Measurements from ENCODE around the gene ATXN7L3B. TPM values are rescaled to one million over a fixed set of nuclear protein-coding genes. Genes with fewer than 3 reads are reported as not detected.

ATXN7L3B gene
- total and polyA plus RNA-seq, 2 of the 4 experiments (the other 2 are of a cell fraction) = 12.9 to 21.7 TPM

GRCh38 chr12:74514098-74514872, 23.4 kb upstream of the ATXN7L3B start:
- H3K27ac ChIP-seq (ENCODE audit: insufficient read depth, low read length) = no peak overlapping the region
- H3K4me2 ChIP-seq (ENCODE audit: low read depth, low read length) = no peak overlapping the region
- H4K91ac ChIP-seq (ENCODE audit: insufficient read depth, low read depth, low read length) = no peak overlapping the region
- H4K5ac ChIP-seq (ENCODE audit: low read depth, low read length) = no peak overlapping the region
- H3K27me3 ChIP-seq (ENCODE audit: control insufficient read depth, insufficient read depth, low read length) = no peaks in the 10 kb centered on the region
- ATAC-seq (ENCODE audit: low read depth) (no peak), DNase-seq (no peak)
- in situ Hi-C loops (cut with MboI; ENCODE audit: low sequenced_read_pairs) = no loop called here
- no peak overlapping the region for H2AK5ac ChIP-seq (ENCODE audit: low read depth, low read length)
- BruUV-seq (replicated peaks) = no TSS peak
- ChIA-PET CTCF (no interaction called here), POLR2A (ENCODE audit: unreplicated experiment) (no interaction called here)
- H2BK15ac ChIP-seq (ENCODE audit: low read depth, low read length) = no peak overlapping the region
- no peak overlapping the region for H2BK120ac ChIP-seq (ENCODE audit: low read depth, low read length)
- no peak overlapping the region for H2AK9ac ChIP-seq (replicated peaks; ENCODE audit: low read depth, low read length, poor library complexity)
- H3K36me3 ChIP-seq (ENCODE audit: control insufficient read depth, insufficient read depth, low read length) = no peaks in the 10 kb centered on the region
- no peak overlapping the region for H3K9ac ChIP-seq (ENCODE audit: low read depth, low read length)
- H2AFZ ChIP-seq (replicated peaks; ENCODE audit: low read length, poor library complexity) = no peak overlapping the region
- H3K18ac ChIP-seq (ENCODE audit: low read depth, low read length) = no peak overlapping the region
- intact Hi-C loops (cut with micrococcal nuclease) = no loop called here
- H3K14ac ChIP-seq (replicated peaks; ENCODE audit: low read depth, low read length) = no peak overlapping the region
- dilution Hi-C loops (cut with HindIII; ENCODE audit: low sequenced_read_pairs, unreplicated experiment) = no loop called here
- H4K8ac ChIP-seq (ENCODE audit: low read depth in 2 of 2, low read length in 2 of 2) = no peak overlapping the region
- no peak overlapping the region for H3K56ac ChIP-seq (ENCODE audit: extremely low read depth, insufficient read depth, low read length)
- H2BK5ac ChIP-seq (ENCODE audit: low read depth, low read length, poor library complexity, severe bottlenecking) = no peak overlapping the region
- H2BK20ac ChIP-seq (ENCODE audit: low read depth, low read length) = no peak overlapping the region
- H3K9me1 ChIP-seq (ENCODE audit: insufficient read depth, low read length) = no peaks in the 10 kb centered on the region
- 86% methylated on average over 4 of the region's 15 CpGs; no CpG with 5 or more reads in 1 of the 2 experiments for WGBS, 2 experiments (ENCODE audit: extremely low coverage in 2 of 2, insufficient read length in 1 of 2)
- TF ChIP-seq SMC3 (IDR thresholded peaks at IDR 0.05; ENCODE audit: low read depth, low read length) = no peak
- TF ChIP-seq FOS (IDR thresholded peaks at IDR 0.05; ENCODE audit: low read depth, low read length) = no peak
- no peak for TF ChIP-seq CEBPB (IDR thresholded peaks at IDR 0.05; ENCODE audit: low read depth, low read length)
- TF ChIP-seq RAD21 (IDR thresholded peaks at IDR 0.05; ENCODE audit: low read length) = no peak
- TF ChIP-seq NFE2L2 (IDR thresholded peaks at IDR 0.05; ENCODE audit: low read depth, low read length) = no peak
- TF ChIP-seq POLR2A (IDR thresholded peaks at IDR 0.05; ENCODE audit: low read depth, low read length) = no peak
- no peak overlapping the region for H3K23ac ChIP-seq (ENCODE audit: low read depth, low read length)
- H3K4me1 ChIP-seq (ENCODE audit: control insufficient read depth, insufficient read depth, low read length) = no peaks in the 10 kb centered on the region
- H4K20me1 ChIP-seq (ENCODE audit: insufficient read depth, low read length) = no peaks in the 10 kb centered on the region
- H3K79me1 ChIP-seq (ENCODE audit: low read depth in 1 of 2, low read length in 2 of 2) = no peaks in the 10 kb centered on the region
- H3K9me3 ChIP-seq (ENCODE audit: control insufficient read depth, insufficient read depth, low read length) = no peaks in the 10 kb centered on the region
- no peak overlapping the region for H3K4ac ChIP-seq (ENCODE audit: low read depth, low read length)
- no peak overlapping the region for H3K4me3 ChIP-seq (ENCODE audit: insufficient read depth, low read depth, low read length)
